ENCODE measurements around the gene UNC93A.
"Not testable (repeated sequence)": the region's sequence is repeated elsewhere in the genome, so short reads cannot be mapped to it uniquely, and the experiment has no call there.

The UNC93A gene

DNA sequence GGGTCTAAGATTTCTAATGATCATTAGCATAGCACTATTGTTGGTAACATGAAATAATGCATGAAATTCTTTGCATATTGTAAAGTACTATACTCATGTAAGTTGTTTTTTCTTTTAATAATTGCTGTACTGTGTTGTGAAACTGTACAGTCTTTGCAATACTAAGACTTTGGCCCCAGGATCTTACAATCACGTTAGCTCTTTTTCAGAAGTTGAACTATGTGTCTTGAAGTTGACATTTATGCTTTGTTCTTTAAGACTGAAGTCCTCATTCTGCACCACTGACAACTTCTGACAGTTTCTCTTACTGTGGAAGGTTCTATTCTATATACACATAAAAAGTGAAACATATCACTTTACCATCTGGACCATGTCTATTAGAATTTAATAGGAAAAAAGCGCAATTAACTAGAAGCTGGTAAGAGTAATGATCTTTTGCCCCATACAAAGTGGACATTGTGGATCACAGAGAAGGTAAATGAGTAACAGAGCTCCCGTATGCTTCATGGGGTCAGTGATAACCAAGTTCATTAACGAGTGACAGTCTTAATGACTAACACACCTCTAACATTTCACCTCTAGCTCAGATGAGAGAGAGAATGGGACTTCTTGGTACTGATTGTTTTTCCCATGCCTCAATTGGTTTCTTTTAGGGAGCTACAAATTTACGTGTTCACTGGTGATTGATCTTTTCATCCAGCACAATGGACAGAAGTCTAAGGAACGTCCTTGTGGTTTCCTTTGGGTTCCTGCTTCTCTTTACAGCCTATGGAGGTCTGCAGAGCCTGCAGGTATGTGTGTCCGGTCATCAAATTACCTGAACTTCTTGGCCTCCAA is at the start of gene UNC93A:
Gene UNC93A (plus strand): TSS at position 530 of the 837 bp plus-strand sequence. CDS start 175 bp downstream, at position 705.
- no peak for DNase-seq (ENCODE audit: low read depth)

DNA sequence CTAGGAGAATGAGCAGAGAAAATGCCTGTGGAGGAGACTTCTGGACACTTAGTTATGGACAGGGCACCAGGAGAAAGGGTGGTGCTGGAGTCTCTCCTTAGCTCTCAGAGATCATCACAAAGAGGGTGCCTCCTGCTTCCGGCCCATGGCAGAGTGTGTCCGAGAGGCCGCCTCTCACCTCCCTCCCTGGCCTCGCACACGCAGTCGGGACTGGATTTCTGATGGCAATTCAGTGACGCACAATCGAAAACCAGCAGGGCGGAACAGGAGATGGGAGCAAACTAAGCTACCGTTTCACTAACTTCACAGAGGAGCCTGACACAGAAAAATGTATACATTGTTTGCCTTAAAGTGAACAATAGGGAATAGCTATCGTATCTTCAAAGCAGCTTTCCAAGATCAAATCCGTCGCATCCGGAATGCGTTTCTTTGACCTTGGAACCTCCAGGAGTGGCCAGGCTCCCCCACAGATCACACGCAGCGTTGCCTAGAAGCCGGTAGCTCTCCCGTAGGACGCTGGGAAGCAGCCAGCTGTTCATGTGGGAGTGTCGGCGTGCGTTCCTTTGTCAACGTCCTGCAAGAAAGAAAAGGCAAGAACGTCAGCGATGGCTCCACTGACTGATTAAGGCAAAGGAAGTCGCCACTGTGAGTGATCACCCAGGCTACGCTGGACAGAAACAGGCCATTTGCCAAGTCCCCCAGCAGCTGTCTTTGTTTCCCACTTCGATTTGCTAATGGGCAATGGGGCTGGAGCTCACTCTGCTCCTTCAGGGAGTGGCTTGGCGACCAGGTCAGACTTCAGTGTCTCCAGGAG is 49.6 kb upstream of the UNC93A start:
- not testable (repeated sequence) for DNase-seq (ENCODE audit: low read depth)

DNA sequence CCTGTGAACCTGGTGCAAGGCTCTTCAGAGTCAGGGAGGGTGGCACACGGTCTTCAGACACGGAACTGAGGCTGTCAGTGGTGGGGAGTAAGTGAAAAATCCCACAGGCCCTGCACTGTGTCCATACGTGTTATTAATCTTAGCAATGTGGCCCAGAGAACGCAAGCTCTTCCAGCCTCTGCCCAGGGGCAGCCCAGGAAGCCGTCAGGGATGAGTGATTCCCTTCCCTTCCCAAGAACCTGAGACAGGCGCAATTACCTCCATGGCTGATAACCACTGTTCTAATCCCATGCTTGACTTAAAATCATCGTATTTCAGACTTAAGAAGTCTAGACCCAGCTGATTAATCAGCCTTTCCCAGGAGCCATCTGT is 49.0 kb upstream of the UNC93A start:
- not testable (repeated sequence) for DNase-seq (ENCODE audit: low read depth)

DNA sequence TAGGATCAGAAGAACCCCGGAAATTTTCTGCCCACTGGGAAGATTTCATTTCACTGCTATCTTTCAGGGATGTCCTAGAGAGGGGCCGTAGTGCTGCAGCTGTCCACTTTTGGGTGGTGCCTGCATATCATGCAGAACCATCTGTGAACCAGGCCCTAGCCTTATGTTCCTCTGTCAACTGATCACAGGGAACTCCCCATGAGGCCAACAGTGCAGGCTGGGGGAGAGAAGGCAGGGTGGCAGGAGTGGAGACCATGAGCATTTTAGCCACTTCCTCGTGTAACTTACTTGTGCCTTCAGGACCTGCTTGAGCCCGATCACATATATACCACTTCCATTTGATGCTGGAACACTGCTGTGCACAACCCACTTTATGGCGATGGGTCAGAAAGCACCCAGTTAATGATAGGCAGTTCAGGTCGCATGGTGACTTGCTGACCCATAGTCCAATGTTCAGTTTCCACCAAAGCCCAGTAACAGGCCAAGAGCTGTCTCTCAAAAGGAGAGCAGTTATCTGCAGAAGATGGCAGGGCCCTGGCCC is 48.5 kb upstream of the UNC93A start:
- DNase-seq (ENCODE audit: low read depth): not testable (repeated sequence)

DNA sequence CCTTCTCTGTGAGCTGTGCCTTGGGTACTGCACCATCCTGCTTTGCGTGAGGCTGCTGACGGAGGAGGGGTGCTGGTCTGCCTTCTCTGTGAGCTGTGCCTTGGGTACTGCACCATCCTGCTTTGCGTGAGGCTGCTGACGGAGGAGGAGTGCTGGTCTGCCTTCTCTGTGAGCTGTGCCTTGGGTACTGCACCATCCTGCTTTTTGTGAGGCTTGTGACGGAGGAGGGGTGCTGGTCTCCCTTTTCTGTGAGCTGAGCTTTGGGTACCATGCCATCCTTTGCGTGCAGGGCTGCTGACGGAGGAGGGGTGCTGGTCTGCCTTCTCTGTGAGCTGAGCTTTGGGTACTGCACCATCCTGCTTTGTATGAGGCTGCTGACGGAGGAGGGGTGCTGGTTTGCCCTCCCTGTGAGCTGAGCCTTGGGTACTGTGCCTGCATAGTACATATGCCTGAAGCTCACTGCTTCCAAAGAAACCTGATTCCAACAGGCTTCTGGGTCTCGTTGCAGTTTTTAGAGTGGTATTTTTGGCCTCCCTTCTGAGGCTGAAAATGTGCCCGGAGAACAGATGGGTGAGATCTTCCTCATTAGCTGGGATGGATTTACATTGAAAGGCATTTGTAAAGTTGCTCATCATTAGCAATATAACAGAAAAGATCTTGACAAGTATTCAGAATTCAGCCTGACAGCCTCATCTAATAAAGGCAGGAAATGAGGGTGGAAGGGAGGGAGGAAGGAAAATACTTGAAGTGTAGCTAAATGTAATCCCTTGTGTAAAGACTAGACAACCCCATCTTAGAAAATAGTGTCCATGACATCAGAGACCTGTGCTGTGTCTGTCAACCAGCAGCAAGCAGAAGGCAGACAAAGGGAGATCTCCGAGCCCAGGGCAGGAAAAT is 46.8 kb upstream of the UNC93A start:
- no peak for DNase-seq (ENCODE audit: low read depth)

DNA sequence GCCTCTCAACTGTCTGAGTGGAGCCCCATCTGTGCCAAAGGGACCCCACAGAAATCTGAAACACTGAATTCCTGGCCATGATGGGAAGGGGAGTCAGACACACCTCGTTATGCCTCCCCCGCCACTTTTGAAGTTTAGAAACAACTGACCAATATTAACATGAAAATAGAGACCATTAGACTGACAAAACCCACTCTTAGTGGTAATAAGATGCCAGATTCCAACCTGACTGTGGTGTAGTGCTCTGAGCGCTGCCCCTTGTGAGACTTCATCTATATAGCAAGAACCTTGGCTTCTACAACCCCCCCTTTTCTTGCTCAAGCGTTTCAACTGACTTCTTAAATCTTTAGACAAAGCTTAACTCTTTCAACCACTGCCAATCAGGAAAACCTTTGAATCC is 46.1 kb upstream of the UNC93A start:
- DNase-seq (ENCODE audit: low read depth): no peak

DNA sequence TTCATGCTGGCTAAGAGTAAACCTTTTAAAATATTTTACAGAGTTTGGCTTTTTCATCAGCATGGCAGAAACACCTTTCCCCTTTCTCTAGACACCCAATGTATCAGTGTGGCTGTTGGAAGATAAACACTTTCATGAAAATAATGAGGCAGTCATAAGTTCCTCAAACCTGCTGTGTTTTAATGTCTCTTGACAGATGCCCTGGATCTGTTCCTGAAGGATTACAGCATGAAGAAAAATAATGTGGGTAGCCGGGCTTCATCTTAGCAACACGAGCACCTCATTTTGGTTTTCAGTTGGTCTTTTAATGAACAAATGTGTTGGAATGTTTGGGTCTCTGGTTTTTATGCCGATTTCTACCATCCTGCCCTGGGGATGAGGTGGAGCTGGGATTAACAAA is 45.5 kb upstream of the UNC93A start:
- DNase-seq (ENCODE audit: low read depth): no peak

DNA sequence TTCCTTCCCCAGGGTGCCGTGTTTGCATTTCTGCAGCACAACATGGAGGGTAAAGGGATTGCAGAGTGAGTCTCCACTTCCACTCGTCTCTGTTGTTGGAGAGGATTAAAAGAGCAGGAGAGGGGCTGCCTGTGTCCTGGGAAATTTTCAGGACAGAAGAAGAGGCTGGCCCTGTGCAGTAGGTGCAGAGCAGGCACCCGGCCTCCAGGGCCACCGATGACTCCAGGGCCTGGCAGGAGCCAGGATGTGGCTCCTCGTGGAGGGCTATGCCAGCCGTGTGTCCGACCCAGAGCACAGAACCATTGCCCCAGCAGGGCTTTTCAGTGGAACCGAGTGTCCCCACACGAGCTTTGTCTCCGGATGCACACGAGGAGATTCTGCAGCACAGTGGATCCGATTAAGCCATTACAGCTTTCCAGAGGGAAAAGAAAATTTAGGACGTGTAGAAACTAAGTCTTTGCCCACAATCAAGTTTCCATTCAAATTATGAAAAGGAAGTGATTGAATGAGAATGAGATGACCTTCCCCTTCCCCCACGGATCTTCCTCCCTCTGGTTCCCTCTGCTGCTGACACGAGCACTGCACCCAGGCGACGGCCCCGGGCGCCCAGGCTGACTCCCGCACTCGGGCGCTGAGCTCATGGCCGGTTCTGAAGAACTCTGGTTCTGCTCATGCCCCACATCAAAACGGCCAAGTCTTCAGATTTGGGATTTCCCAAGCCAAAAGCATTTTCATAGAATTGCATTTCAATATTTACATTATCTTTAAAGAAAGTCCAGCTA is 43.1 kb upstream of the UNC93A start:
- DNase-seq (ENCODE audit: low read depth): no peak

DNA sequence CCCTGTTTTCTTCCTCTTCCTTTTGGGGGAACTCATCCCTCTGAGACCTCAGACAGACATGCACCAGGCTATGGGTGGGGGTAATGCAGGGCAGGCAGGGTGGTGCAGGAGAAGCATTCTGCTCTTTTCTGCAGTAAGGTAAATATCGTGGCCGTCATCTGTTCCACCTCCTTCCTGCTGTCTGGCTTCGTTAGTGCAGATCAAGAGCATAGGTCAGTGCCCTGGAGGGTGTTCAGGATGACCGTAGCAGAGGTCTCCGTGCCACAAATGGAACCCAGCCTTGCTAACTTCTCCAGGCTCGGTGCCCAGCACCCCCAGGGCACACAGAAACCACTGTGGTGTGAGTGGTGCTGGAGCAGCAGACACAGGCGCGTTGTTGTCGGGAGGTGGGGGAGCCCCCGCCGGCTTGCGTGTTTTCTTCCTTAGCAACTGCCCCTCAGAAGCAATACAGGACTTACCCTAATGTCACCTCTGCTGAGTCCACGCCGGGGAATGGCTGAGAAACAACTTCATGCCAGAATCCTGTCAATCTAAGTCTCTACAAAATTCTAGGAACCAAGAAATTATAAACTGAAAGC is 42.1 kb upstream of the UNC93A start:
- not testable (repeated sequence) for DNase-seq (ENCODE audit: low read depth)

DNA sequence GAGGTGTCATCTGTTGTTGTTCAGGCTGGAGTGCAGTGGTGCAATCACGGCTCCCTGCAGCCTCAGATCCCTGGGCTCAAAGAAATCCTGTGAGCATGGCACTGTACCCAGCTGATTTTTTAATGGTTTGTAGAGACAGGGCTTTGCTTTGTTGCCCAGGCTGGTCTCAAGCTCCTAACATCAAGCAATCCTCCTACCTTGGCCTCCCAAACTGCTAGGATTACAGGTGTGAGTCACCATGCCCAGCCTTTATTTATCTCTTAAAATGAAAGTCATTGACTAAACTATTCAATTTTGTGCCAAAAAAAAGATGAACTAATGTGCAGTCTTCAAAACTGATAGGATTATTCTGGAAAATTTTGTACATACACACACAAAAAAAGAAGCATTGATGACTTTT is 38.8 kb upstream of the UNC93A start:
- no peak for DNase-seq (ENCODE audit: low read depth)

DNA sequence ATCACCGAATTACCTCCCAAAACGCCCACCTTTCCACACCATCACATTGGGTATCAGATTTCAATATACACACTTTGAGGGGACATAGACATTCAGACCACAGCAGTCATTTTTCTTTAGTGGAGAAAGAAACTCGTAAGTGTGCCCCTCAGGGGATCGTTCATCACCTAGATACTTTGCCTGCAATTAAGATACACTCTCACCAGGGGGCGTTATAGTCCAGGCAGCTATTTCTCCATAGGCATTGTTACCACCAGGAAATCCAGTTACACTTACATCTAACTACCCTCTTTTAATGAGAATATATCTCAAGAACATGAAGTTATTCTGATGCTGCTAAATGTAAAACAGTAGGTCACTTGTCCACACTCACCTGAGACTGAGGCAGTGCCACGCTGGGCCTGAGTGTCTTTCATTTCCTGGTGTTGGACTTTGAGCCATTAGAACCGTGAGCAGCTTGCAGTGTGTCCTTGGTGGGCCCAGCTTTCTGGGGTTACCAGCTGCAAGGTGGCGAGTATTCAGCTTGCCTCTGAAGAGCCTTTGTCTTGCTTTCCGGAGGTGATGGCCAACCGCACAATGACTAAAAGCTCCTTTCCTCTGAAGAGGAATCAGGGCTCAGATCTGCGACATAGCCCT is 35.1 kb upstream of the UNC93A start:
- no peak for DNase-seq (ENCODE audit: low read depth)

DNA sequence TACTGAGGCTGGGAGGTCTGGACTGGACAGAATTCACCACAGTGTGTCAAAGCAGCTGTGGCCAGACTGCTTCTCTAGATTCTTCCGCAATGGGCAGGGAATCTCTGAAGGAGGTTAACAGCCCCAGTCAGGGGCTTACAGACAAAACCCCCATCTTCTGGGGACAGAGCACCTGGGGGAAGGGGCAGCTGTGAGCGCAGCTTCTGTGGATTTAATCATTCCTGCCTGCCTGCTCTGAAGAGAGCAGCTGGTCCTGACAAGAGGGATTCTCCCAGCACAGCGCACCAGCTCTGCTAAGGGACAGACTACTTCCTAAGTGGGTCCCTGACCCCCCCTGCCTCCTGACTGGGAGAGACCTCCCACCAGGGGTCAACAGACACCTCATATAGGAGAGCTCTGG is 32.5 kb upstream of the UNC93A start:
- no peak for DNase-seq (ENCODE audit: low read depth)

DNA sequence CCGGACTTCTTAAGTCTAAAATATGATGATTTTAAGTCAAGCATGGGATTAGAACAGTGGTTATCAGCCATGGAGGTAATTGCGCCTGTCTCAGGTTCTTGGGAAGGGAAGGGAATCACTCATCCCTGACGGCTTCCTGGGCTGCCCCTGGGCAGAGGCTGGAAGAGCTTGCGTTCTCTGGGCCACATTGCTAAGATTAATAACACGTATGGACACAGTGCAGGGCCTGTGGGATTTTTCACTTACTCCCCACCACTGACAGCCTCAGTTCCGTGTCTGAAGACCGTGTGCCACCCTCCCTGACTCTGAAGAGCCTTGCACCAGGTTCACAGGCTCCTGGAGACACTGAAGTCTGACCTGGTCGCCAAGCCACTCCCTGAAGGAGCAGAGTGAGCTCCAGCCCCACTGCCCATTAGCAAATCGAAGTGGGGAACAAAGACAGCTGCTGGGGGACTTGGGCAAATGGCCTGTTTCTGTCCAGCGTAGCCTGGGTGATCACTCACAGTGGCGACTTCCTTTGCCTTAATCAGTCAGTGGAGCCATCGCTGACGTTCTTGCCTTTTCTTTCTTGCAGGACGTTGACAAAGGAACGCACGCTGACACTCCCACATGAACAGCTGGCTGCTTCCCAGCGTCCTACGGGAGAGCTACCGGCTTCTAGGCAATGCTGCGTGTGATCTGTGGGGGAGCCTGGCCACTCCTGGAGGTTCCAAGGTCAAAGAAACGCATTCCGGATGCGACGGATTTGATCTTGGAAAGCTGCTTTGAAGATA is 24.9 kb upstream of the UNC93A start:
- not testable (repeated sequence) for DNase-seq (ENCODE audit: low read depth)

DNA sequence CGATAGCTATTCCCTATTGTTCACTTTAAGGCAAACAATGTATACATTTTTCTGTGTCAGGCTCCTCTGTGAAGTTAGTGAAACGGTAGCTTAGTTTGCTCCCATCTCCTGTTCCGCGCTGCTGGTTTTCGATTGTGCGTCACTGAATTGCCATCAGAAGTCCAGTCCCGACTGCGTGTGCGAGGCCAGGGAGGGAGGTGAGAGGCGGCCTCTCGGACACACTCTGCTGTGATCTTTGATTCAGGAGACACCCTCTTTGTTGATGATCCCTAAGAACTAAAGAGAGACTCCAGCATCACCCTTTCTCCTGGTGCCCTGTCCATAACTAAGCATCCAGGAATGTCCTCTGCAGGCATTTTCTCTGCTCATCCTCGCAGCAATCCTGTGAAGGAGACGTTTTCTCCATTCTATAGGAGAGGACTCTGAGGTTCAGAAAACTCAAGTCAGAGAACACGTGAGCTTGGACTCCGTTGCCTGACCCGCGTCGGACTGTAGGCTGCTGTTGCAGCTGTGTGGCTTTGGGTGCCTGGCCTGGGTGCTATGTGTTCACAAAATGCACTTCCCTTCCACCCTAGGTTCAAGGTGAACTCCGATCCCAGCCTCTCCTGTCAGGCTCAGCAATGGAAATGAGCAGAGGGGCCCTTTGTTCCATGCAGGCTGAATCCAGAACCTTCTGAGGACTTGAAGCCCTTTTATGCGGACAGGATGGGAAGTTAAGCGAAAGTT is 24.1 kb upstream of the UNC93A start:
- no peak for DNase-seq (ENCODE audit: low read depth)

DNA sequence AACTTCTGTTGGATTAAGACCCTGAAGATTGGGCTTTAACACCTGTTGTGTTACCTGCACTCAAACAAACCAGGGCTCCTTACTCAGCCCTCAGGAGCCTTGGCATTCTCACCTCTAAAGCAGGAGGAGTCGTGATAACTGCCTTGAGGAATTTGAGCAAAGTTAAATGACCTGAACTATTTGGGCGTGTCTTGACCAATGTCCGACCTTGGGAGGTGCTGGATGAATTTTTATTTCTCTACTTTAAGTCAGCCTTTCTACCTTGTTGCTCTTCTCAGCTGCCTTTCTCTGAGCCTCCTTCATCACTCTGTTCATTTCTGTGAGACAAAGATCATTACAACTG is 23.6 kb upstream of the UNC93A start:
- DNase-seq (ENCODE audit: low read depth): not testable (repeated sequence)

DNA sequence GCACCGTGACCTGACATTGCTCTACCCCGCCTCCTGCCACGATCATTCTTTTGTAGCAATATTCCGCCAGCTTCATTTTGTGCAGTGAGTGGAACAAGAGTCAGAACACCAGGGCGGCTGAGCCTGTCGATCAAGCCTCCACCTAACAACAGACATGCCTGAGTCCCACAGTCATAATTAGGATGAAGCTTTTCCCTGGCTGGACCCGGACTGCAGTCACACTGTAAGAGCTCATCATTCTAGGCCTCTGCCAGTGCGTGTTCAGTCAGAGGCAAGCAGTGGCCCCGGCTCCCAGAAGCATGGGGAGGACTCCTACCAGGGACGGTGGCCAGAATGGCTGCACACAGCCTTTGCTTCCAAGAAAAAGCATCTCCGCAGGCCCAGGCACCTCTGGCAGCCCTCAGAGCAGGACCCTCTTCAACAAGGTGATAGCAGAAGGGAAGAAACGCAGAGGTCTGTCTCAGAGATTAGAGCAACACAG is 23.2 kb upstream of the UNC93A start:
- DNase-seq (ENCODE audit: low read depth): no peak

DNA sequence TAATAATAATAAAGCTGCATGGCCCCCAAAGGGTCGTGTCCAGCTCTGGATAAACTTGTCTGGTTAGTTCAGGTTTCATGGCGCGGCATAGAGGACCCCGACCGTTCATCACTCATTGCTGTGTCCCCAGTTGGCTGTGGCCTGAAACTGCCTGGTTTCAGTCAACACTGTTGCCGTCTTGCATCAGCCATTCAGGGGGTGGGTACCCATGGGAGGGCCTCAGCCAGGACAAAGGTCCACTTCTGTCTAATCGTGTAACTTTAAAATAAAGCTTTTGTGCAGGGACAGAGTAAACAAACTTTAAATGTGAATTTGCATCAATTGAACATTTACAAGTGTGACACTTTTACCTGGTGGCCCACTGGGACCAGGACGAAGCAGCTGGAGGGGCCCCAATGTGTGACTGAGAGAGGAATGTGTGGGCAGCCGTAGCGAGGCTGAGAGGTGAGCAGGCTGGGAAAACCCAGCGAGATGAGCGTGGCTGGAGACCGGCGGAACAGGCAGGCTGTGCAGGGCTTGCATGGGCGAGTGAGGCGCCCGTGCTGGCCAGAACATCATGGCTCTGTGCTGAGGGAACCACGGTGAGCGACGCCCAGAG is 22.3 kb upstream of the UNC93A start:
- DNase-seq (ENCODE audit: low read depth): no peak
